Transverse colon (tissue), 4 donors: Measurements from ENCODE around the gene XYLT1. TPM values are rescaled to one million over a fixed set of nuclear protein-coding genes. Genes with fewer than 3 reads are reported as not detected.

Source experiments
- DNase-seq: peaks from one replicate; pipeline ENCODE4 v3.0.0-alpha.2; 2019
- H3K27ac ChIP-seq, 4 donors: fragments of 200-600 bp; sonication (generic); 2 replicates each; pipeline ENCODE4 v1.5.1; 2016 to 2018; ENCODE audit warnings: inconsistent platforms in 4 of 4
- H3K27me3 ChIP-seq: fragments of 200-600 bp; sonication (generic); 2 replicates; pipeline ENCODE4 v1.5.1; 2017; ENCODE audit warnings: inconsistent platforms
- H3K36me3 ChIP-seq, 4 donors: fragments of 200-600 bp; sonication (generic); 2 replicates each; pipeline ENCODE4 v1.5.1; 2017 to 2019; ENCODE audit warnings: inconsistent platforms in 4 of 4
- H3K4me1 ChIP-seq, 4 donors: fragments of 200-600 bp; sonication (generic); 2 replicates each; pipeline ENCODE4 v1.5.1; 2017 to 2020; ENCODE audit warnings: inconsistent platforms in 4 of 4
- H3K4me3 ChIP-seq, 4 donors: fragments of 200-600 bp; sonication (generic); 1 replicate in 1 of 4; 2 replicates in 3 of 4; pipeline versions ENCODE4 v1.5.1 to v1.6.1; 2017 to 2019; ENCODE audit warnings: inconsistent platforms in 4 of 4
- H3K9me3 ChIP-seq, 2 donors: fragments of 200-600 bp; sonication (generic); 2 replicates each; pipeline ENCODE4 v1.5.1; 2017 to 2019; ENCODE audit warnings: inconsistent platforms in 2 of 2
- CTCF ChIP-seq, 5 experiments: fragments of 200-600 bp in 3 of 5; fragments of 450-650 bp in 2 of 5; sonication (generic) in 3 of 5; IDR thresholded peaks; 1 replicate in 2 of 5; 2 replicates in 3 of 5; pipeline ENCODE4 v1.5.1; 2016 to 2017; ENCODE audit warnings: antibody characterized with exemption in 5 of 5, inconsistent platforms in 3 of 5, mild to moderate bottlenecking in 2 of 5, moderate library complexity in 1 of 5
- EP300 ChIP-seq: sonication (generic); formaldehyde crosslinking; IDR thresholded peaks from one replicate; pipeline ENCODE4 v1.6.1; 2017; ENCODE audit warnings: antibody characterized with exemption, low read depth
- POLR2A ChIP-seq: fragments of 450-650 bp; IDR thresholded peaks from one replicate; pipeline ENCODE4 v1.6.1; 2016; ENCODE audit warnings: antibody characterized with exemption, mild to moderate bottlenecking, moderate library complexity
- POLR2AphosphoS5 ChIP-seq, 3 donors: sonication (generic); formaldehyde crosslinking; IDR thresholded peaks; one replicate each; pipeline ENCODE4 v1.6.1; 2016; ENCODE audit warnings: antibody characterized with exemption in 3 of 3
- WGBS, 2 donors: methylation state at CpG; one replicate each; pipeline ENCODE4 v1.1.5; 2018; ENCODE audit warnings: low coverage in 1 of 2; 5-methylcytosine and 5-hydroxymethylcytosine counted together
- in situ Hi-C, 4 donors: fragments of 200-750 bp; cut with MboI; loops; one replicate each; pipeline versions ENCODE4 v1.15.0 to v1.15.1; 2017; ENCODE audit warnings: low sequenced_read_pairs in 3 of 4, low pct_ligation_motif_present in 1 of 4, low pct_unique_long_range_greater_than_20kb in 1 of 4
- intact Hi-C: fragments of 100-400 bp; cut with DNase I; formaldehyde crosslinking; loops from one replicate; pipeline ENCODE4 v1.15.1; 2023; ENCODE audit warnings: low total_unique reads
- total RNA-seq, 4 donors: library from RNA; depleted of rRNA; stranded (reverse); fragments of >200 nt; gene quantifications; one replicate each; pipeline ENCODE4 v1.1.0, GENCODE V29; 2016

XYLT1 gene
- total RNA-seq, 4 donors from 2014 or later, result 22.3 to 44.6 (median 39.4) TPM

GRCh38 chr16:17451843-17452242, 18.9 kb downstream of the XYLT1 start:
- H3K27ac ChIP-seq, result no peak overlapping the region
- no peak for TF ChIP-seq CTCF (IDR thresholded peaks at IDR 0.05)
- TF ChIP-seq EP300, result no peak
- H3K4me3 ChIP-seq, result no peak overlapping the region
- no peaks in the 10 kb centered on the region for H3K9me3 ChIP-seq
- in situ Hi-C loops (loop anchor here in 2 of 4 donors (25.0 kb wide), 2 partner anchors 190 to 240 kb away; no protein-coding TSS in a partner anchor), intact Hi-C loops (no loop called here)
- WGBS, 2 donors, result 80 to 84% methylated on average over 3 of the region's 3 CpGs
- H3K36me3 ChIP-seq, result no peaks in the 10 kb centered on the region
- DNase-seq, result no peak
- H3K27me3 ChIP-seq, result no peaks in the 10 kb centered on the region
- H3K4me1 ChIP-seq, result peaks cover 0 to 12% (median 4%) of the 10 kb centered on the region in 4 donors

DNA sequence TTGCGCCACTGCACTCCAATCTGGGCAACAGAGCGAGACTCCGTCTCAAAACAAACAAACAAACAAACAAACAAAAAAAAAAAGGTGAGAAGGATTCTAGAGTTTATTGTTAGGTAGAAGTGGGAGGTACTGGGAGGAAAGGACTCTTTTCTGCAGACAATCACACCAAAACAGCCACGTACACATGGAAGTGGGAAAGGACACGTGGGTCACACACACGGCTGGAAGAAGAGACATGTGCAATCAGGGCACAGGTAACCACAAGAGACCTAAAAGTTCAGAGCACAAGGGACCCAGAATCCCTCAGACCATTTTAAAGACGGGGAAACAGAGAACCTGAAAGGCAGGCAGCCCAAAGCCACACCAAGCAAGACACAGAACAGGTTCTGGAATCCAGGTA, 20.5 kb downstream of the XYLT1 start:
- TF ChIP-seq CTCF (IDR thresholded peaks at IDR 0.05), result no peak
- TF ChIP-seq POLR2AphosphoS5 (IDR thresholded peaks at IDR 0.05), result no peak
- TF ChIP-seq EP300, result no peak
- no peak for TF ChIP-seq POLR2A
- Histone ChIP-seq H3K9me3 (no peaks in the 10 kb centered on the region), H3K27me3 (no peaks in the 10 kb centered on the region), H3K27ac (no peak overlapping the region), H3K4me1 (peaks cover 0 to 15% (median 4%) of the 10 kb centered on the region in 4 donors), H3K36me3 (no peaks in the 10 kb centered on the region), H3K4me3 (no peak overlapping the region)
- in situ Hi-C loops, result loop anchor here in 2 of 4 donors (25.0 kb wide), 2 partner anchors 188 to 238 kb away; no protein-coding TSS in a partner anchor
- intact Hi-C loops, result no loop called here
- no peak for DNase-seq
- 84 to 90% methylated on average over 7 of the region's 7 CpGs for WGBS, 2 donors

GRCh38 chr16:17448640-17449638, 21.8 kb downstream of the XYLT1 start:
- H3K27ac ChIP-seq, result peak overlapping the region in 1 of 4 donors; percentile 31
- no peak overlapping the region for H3K4me3 ChIP-seq
- H3K4me1 ChIP-seq, result peaks cover 0 to 12% (median 4%) of the 10 kb centered on the region in 4 donors
- WGBS, 2 donors, result 61% methylated on average over 14 of the region's 15 CpGs; no CpG with 5 or more reads in 1 of the 2 donors
- no peaks in the 10 kb centered on the region for H3K27me3 ChIP-seq
- intact Hi-C loops, result no loop called here
- no peaks in the 10 kb centered on the region for H3K9me3 ChIP-seq
- no peaks in the 10 kb centered on the region for H3K36me3 ChIP-seq
- DNase-seq, result peak; percentile 25
- in situ Hi-C loops, result no loop called here
- TF ChIP-seq CTCF (IDR thresholded peaks at IDR 0.05) (no peak), POLR2A (no peak), POLR2AphosphoS5 (IDR thresholded peaks at IDR 0.05) (no peak), EP300 (no peak)

GRCh38 chr16:17447101-17447569, 23.6 kb downstream of the XYLT1 start:
- Histone ChIP-seq H3K27me3 (no peaks in the 10 kb centered on the region), H3K4me1 (peaks cover 0 to 10% (median 4%) of the 10 kb centered on the region in 4 donors), H3K27ac (no peak overlapping the region), H3K4me3 (no peak overlapping the region), H3K9me3 (no peaks in the 10 kb centered on the region), H3K36me3 (no peaks in the 10 kb centered on the region)
- WGBS, 2 donors, result 84 to 100% methylated on average over 1 to 5 of the region's 5 CpGs
- DNase-seq, result no peak
- intact Hi-C loops, result no loop called here
- in situ Hi-C loops, result no loop called here
- TF ChIP-seq EP300 (no peak), CTCF (IDR thresholded peaks at IDR 0.05) (no peak), POLR2AphosphoS5 (IDR thresholded peaks at IDR 0.05) (no peak), POLR2A (no peak)
